ENCODE measurements around the gene F12. TPM values are rescaled to one million over a fixed set of nuclear protein-coding genes. Genes with fewer than 3 reads are reported as not detected.

The F12 gene
- total RNA-seq, 1 donor = not detected

DNA sequence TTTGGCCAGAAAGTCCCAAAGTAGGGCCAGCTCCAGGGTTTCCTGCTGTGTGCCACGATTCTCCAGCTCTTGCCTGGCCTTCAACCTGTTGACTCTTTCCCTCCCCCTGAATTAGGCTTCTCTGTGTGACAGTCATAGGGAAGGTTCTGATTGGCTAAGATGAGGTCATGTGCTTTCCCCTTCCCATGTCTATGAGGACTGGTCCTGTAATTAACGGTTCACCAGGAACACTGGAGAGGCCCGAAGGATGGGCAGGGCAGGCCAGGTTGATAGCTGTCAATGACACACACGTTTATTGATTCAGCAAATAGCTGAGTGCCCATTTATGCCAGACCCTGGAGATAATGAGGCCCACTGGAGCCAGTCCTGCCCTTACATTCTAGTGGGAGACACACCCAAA lies 28.3 kb upstream of the F12 start:
- H3K27me3 ChIP-seq (ENCODE audit: insufficient read depth, low read length) = no peaks in the 10 kb centered on the region
- H3K9me3 ChIP-seq (ENCODE audit: low read depth, low read length) = no peaks in the 10 kb centered on the region
- no peaks in the 10 kb centered on the region for H3K79me2 ChIP-seq (ENCODE audit: insufficient read depth, low read length)
- H4K20me1 ChIP-seq (ENCODE audit: insufficient read depth, low read length) = no peaks in the 10 kb centered on the region
- DNase-seq (ENCODE audit: insufficient read length, low spot score, missing footprints) = peak; percentile 79
- peaks cover 23% of the 10 kb centered on the region for H3K36me3 ChIP-seq (ENCODE audit: insufficient read depth, low read length)
- H3K27ac ChIP-seq (ENCODE audit: low read depth, low read length) = no peak overlapping the region
- no peak overlapping the region for H3K4me2 ChIP-seq (ENCODE audit: insufficient read depth, low read length)
- no peak overlapping the region for H3K4me3 ChIP-seq (ENCODE audit: insufficient read depth, low read length)
- H3K4me1 ChIP-seq (ENCODE audit: insufficient read depth, low read length) = no peaks in the 10 kb centered on the region
- TF ChIP-seq CTCF (IDR thresholded peaks at IDR 0.05; ENCODE audit: extremely low read depth, low read depth, low read length) = no peak
- no peak overlapping the region for H2AFZ ChIP-seq (ENCODE audit: low read length)

GRCh38 chr5:177435847-177436536 lies 26.6 kb upstream of the F12 start:
- H4K20me1 ChIP-seq (ENCODE audit: insufficient read depth, low read length) = no peaks in the 10 kb centered on the region
- H3K9me3 ChIP-seq (ENCODE audit: low read depth, low read length) = no peaks in the 10 kb centered on the region
- peaks cover 27% of the 10 kb centered on the region for H3K36me3 ChIP-seq (ENCODE audit: insufficient read depth, low read length)
- H3K27me3 ChIP-seq (ENCODE audit: insufficient read depth, low read length) = no peaks in the 10 kb centered on the region
- no peak overlapping the region for H2AFZ ChIP-seq (ENCODE audit: low read length)
- H3K4me3 ChIP-seq (ENCODE audit: insufficient read depth, low read length) = no peak overlapping the region
- no peak for TF ChIP-seq CTCF (IDR thresholded peaks at IDR 0.05; ENCODE audit: extremely low read depth, low read depth, low read length)
- H3K4me1 ChIP-seq (ENCODE audit: insufficient read depth, low read length) = no peaks in the 10 kb centered on the region
- no peak overlapping the region for H3K27ac ChIP-seq (ENCODE audit: low read depth, low read length)
- peak; percentile 68 for DNase-seq (ENCODE audit: insufficient read length, low spot score, missing footprints)
- no peak overlapping the region for H3K4me2 ChIP-seq (ENCODE audit: insufficient read depth, low read length)
- H3K79me2 ChIP-seq (ENCODE audit: insufficient read depth, low read length) = no peaks in the 10 kb centered on the region

GRCh38 chr5:177434942-177435738 lies 25.8 kb upstream of the F12 start:
- no peak overlapping the region for H3K27ac ChIP-seq (ENCODE audit: low read depth, low read length)
- DNase-seq (ENCODE audit: insufficient read length, low spot score, missing footprints) = peak; percentile 54
- no peaks in the 10 kb centered on the region for H3K9me3 ChIP-seq (ENCODE audit: low read depth, low read length)
- peaks cover 24% of the 10 kb centered on the region for H3K36me3 ChIP-seq (ENCODE audit: insufficient read depth, low read length)
- TF ChIP-seq CTCF (IDR thresholded peaks at IDR 0.05; ENCODE audit: extremely low read depth, low read depth, low read length) = no peak
- peaks cover 2% of the 10 kb centered on the region for H4K20me1 ChIP-seq (ENCODE audit: insufficient read depth, low read length)
- no peak overlapping the region for H3K4me3 ChIP-seq (ENCODE audit: insufficient read depth, low read length)
- no peaks in the 10 kb centered on the region for H3K27me3 ChIP-seq (ENCODE audit: insufficient read depth, low read length)
- H3K79me2 ChIP-seq (ENCODE audit: insufficient read depth, low read length) = no peaks in the 10 kb centered on the region
- no peak overlapping the region for H2AFZ ChIP-seq (ENCODE audit: low read length)
- no peaks in the 10 kb centered on the region for H3K4me1 ChIP-seq (ENCODE audit: insufficient read depth, low read length)
- no peak overlapping the region for H3K4me2 ChIP-seq (ENCODE audit: insufficient read depth, low read length)

DNA sequence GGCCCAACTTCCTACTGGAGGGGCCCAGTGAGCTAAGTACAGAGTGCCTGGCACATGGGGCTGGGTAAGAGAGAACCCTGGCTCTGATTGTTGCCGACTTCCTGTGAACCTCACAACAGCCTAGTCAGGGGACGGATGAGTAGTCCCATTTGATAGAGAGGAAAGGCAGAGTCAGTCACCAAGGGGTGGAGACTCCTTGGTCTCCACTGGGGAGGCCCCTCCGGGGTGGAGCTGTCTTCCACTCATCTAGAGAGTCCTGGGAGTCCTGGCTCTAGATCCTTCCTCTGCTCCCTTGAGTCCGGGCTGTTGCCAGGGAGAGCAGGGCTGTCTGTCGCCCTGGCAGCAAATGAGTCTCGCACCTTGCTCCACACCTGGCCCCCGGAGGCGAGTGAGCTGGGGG lies 25.1 kb upstream of the F12 start:
- Histone ChIP-seq H3K36me3 (ENCODE audit: insufficient read depth, low read length) (peaks cover 24% of the 10 kb centered on the region), H3K27ac (ENCODE audit: low read depth, low read length) (no peak overlapping the region)
- DNase-seq (ENCODE audit: insufficient read length, low spot score, missing footprints) = peak; percentile 80

More for the DNA sequence above, 25.1 kb upstream of the F12 start:
- Histone ChIP-seq H3K9me3 (ENCODE audit: low read depth, low read length) (no peaks in the 10 kb centered on the region), H3K4me2 (ENCODE audit: insufficient read depth, low read length) (no peak overlapping the region), H3K79me2 (ENCODE audit: insufficient read depth, low read length) (peaks cover 3% of the 10 kb centered on the region), H3K4me1 (ENCODE audit: insufficient read depth, low read length) (no peaks in the 10 kb centered on the region), H2AFZ (ENCODE audit: low read length) (no peak overlapping the region), H4K20me1 (ENCODE audit: insufficient read depth, low read length) (peaks cover 7% of the 10 kb centered on the region), H3K4me3 (ENCODE audit: insufficient read depth, low read length) (no peak overlapping the region), H3K27me3 (ENCODE audit: insufficient read depth, low read length) (no peaks in the 10 kb centered on the region)
- TF ChIP-seq CTCF (IDR thresholded peaks at IDR 0.05; ENCODE audit: extremely low read depth, low read depth, low read length) = no peak

All from osteoblast (primary cell).